ENCODE measurements around the gene FBLN7.

GRCh38 chr2:112129060-112129459 lies 9.1 kb upstream of the FBLN7 start:
- TF ChIP-seq EZH2 (IDR thresholded peaks at IDR 0.05; ENCODE audit: insufficient read depth, poor library complexity, severe bottlenecking) (no peak), EZH2phosphoT487 (IDR thresholded peaks at IDR 0.05; ENCODE audit: insufficient read depth, low read depth) (no peak)
